ENCODE measurements around the gene MTF1.
"Not testable (repeated sequence)": the region's sequence is repeated elsewhere in the genome, so short reads cannot be mapped to it uniquely, and the experiment has no call there.

Gene MTF1

GRCh38 chr1:37859507-37860345, at the start of gene MTF1:
MTF1 (minus strand) TSS chr1:37859592; CDS start chr1:37857658, 1,934 bp downstream.
- in situ Hi-C loops (cut with HindIII; ENCODE audit: low pct_ligation_motif_present, low pct_unique_long_range_greater_than_20kb, low sequenced_read_pairs), result no loop called here
- DNase-seq, result peak; percentile 94

GRCh38 chr1:37908531-37908930, 49.1 kb upstream of the MTF1 start:
- DNase-seq; in situ Hi-C loops (cut with HindIII; ENCODE audit: low pct_ligation_motif_present, low pct_unique_long_range_greater_than_20kb, low sequenced_read_pairs): not testable (repeated sequence)

GRCh38 chr1:37907416-37908125, 48.2 kb upstream of the MTF1 start:
- in situ Hi-C loops (cut with HindIII; ENCODE audit: low pct_ligation_motif_present, low pct_unique_long_range_greater_than_20kb, low sequenced_read_pairs); DNase-seq: not testable (repeated sequence)

- DNase-seq; in situ Hi-C loops (cut with HindIII; ENCODE audit: low pct_ligation_motif_present, low pct_unique_long_range_greater_than_20kb, low sequenced_read_pairs): not testable (repeated sequence)
Measured at GRCh38 chr1:37906591-37906990, 47.2 kb upstream of the MTF1 start.

GRCh38 chr1:37905727-37906126, 46.3 kb upstream of the MTF1 start:
- in situ Hi-C loops (cut with HindIII; ENCODE audit: low pct_ligation_motif_present, low pct_unique_long_range_greater_than_20kb, low sequenced_read_pairs), result no loop called here
- DNase-seq, result no peak

GRCh38 chr1:37903921-37904320, 44.5 kb upstream of the MTF1 start:
- in situ Hi-C loops (cut with HindIII; ENCODE audit: low pct_ligation_motif_present, low pct_unique_long_range_greater_than_20kb, low sequenced_read_pairs); DNase-seq: not testable (repeated sequence)

- in situ Hi-C loops (cut with HindIII; ENCODE audit: low pct_ligation_motif_present, low pct_unique_long_range_greater_than_20kb, low sequenced_read_pairs), result no loop called here
- no peak for DNase-seq
Measured at GRCh38 chr1:37902983-37903382, 43.6 kb upstream of the MTF1 start.

GRCh38 chr1:37901893-37902225, 42.5 kb upstream of the MTF1 start:
- in situ Hi-C loops (cut with HindIII; ENCODE audit: low pct_ligation_motif_present, low pct_unique_long_range_greater_than_20kb, low sequenced_read_pairs), result no loop called here
- DNase-seq, result no peak

GRCh38 chr1:37901191-37901892, 42.0 kb upstream of the MTF1 start:
- DNase-seq, result no peak
- in situ Hi-C loops (cut with HindIII; ENCODE audit: low pct_ligation_motif_present, low pct_unique_long_range_greater_than_20kb, low sequenced_read_pairs), result no loop called here

GRCh38 chr1:37897563-37897962, 38.2 kb upstream of the MTF1 start:
- DNase-seq; in situ Hi-C loops (cut with HindIII; ENCODE audit: low pct_ligation_motif_present, low pct_unique_long_range_greater_than_20kb, low sequenced_read_pairs): not testable (repeated sequence)

- no peak for DNase-seq
- in situ Hi-C loops (cut with HindIII; ENCODE audit: low pct_ligation_motif_present, low pct_unique_long_range_greater_than_20kb, low sequenced_read_pairs), result no loop called here
Measured at GRCh38 chr1:37893673-37894072, 34.3 kb upstream of the MTF1 start.

- in situ Hi-C loops (cut with HindIII; ENCODE audit: low pct_ligation_motif_present, low pct_unique_long_range_greater_than_20kb, low sequenced_read_pairs), result no loop called here
- DNase-seq, result no peak
Measured at GRCh38 chr1:37892151-37893047, 33.0 kb upstream of the MTF1 start.

- in situ Hi-C loops (cut with HindIII; ENCODE audit: low pct_ligation_motif_present, low pct_unique_long_range_greater_than_20kb, low sequenced_read_pairs), result no loop called here
- peak; percentile 59 for DNase-seq
Measured at GRCh38 chr1:37890378-37891014, 31.1 kb upstream of the MTF1 start.

- in situ Hi-C loops (cut with HindIII; ENCODE audit: low pct_ligation_motif_present, low pct_unique_long_range_greater_than_20kb, low sequenced_read_pairs), result no loop called here
Measured at GRCh38 chr1:37888022-37888700, 28.8 kb upstream of the MTF1 start.

GRCh38 chr1:37884145-37884544, 24.8 kb upstream of the MTF1 start:
- in situ Hi-C loops (cut with HindIII; ENCODE audit: low pct_ligation_motif_present, low pct_unique_long_range_greater_than_20kb, low sequenced_read_pairs), result no loop called here
- no peak for DNase-seq

More at GRCh38 chr1:37888022-37888700, 28.8 kb upstream of the MTF1 start:
- DNase-seq, result no peak

- in situ Hi-C loops (cut with HindIII; ENCODE audit: low pct_ligation_motif_present, low pct_unique_long_range_greater_than_20kb, low sequenced_read_pairs), result no loop called here
Measured at GRCh38 chr1:37883671-37884070, 24.3 kb upstream of the MTF1 start.

GRCh38 chr1:37879865-37880264, 20.5 kb upstream of the MTF1 start:
- no peak for DNase-seq
- in situ Hi-C loops (cut with HindIII; ENCODE audit: low pct_ligation_motif_present, low pct_unique_long_range_greater_than_20kb, low sequenced_read_pairs), result no loop called here

More at GRCh38 chr1:37883671-37884070, 24.3 kb upstream of the MTF1 start:
- DNase-seq, result no peak
